HG03097 (cell line): ENCODE measurements around the gene ZNF207.
"Not testable (repeated sequence)": the region's sequence is repeated elsewhere in the genome, so short reads cannot be mapped to it uniquely, and the experiment has no call there.

Source experiments
- ATAC-seq: cut with Tn5 transposase; IDR thresholded peaks from one replicate; pipeline ENCODE4 v1.9.1; 2021; ENCODE audit not compliant: unreplicated experiment, low FRiP score

ZNF207 gene

DNA sequence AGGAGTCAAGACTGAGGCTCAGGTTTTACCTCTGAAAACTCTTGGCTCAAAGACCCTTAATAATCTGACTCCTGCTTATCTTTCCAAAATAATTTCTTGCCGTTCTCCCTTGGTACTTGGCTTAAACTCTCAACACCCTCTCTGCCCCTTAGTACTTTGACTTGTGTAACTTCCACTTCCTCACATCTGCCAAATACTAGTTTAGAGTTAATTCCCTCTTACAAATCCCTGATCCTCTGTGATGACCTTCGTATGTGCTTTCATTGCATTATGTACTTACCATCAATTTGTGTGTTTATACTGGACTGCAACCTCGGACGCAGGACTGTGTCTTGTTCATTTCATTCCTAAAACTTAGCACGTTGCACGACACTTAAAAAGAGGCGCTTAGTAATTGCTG is 35.2 kb downstream of the ZNF207 start:
- ATAC-seq = no peak

DNA sequence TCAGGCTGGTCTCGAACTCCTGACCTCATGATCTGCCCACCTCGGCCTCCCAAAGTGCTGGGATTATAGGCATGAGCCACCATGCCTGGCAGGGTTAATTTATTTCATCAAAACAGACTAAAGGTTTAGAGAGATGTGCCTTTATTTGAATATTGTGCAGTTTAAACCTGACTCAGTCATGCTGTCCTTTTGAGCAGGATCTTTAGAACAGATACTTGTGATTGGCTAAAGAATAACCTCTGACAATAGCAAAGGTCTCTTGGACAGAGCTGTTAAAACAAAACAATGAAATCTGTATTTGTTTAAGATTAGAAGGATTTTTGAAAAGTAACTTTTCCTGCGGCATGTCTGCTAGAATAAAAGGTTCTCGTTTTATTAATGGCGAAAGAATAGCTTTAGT is 36.0 kb downstream of the ZNF207 start:
- ATAC-seq = no peak

DNA sequence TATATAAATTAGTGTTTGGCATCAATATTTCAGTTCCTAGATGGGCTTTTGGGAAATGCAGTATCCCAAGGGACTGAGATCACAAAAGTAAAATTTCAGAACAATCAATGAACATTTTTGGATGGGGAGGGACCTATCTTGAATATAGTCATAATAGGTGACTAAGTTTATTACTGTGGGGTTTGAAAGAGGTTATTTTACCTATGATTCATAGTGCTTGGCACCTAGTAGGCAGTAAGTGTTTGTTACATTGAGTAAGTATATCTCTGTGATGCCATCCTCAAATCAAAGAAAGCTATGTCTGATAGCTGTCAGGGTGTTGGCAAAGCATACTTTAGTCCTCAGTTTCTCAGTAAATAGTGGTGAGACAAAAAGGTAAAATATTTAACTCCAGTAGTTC is 36.9 kb downstream of the ZNF207 start:
- ATAC-seq = no peak

DNA sequence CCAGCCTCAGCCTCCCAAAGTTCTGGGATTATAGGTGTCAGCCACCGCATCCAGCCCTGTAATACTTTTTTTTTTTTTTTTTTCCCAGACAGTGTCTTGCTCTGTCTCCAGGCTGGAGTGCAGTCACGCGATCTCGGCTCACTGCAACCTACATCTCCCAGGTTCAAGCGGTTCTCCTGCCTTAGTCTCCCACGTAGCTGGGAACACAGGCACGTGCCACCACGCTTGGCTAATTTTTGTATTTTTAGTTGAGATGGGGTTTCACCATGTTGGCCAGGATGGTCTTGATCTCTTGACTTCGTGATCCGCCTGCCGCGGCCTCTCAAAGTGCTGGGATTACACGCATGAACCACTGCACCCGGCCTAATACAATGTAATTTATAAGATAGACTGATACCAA is 38.2 kb downstream of the ZNF207 start:
- not testable (repeated sequence) for ATAC-seq

- no peak for ATAC-seq
Measured at GRCh38 chr17:32388613-32389459, 38.9 kb downstream of the ZNF207 start.

- ATAC-seq = no peak
Measured at GRCh38 chr17:32393904-32394303, 43.9 kb downstream of the ZNF207 start.

DNA sequence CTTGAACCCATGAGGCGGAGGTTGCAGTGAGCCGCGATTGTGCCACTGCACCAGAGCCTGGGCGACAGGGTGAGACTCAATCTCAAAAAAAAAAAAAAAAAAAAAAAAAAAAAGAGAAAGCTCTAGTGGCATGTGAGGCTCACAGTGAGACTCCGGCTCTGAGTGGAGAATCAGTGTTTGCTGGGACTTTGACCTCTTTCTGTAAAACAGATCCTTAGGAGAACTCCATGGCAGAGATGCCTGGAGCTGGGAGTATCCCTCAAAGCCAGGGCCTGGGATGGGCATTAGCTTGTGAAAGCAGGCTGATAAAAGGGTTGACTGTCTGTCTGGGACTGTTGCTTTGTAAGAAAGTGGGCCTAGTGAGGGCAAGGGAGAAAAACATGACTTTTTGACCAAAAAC is 46.4 kb downstream of the ZNF207 start:
- ATAC-seq = no peak

GRCh38 chr17:32398946-32399345 is 49.0 kb downstream of the ZNF207 start:
- ATAC-seq = no peak

DNA sequence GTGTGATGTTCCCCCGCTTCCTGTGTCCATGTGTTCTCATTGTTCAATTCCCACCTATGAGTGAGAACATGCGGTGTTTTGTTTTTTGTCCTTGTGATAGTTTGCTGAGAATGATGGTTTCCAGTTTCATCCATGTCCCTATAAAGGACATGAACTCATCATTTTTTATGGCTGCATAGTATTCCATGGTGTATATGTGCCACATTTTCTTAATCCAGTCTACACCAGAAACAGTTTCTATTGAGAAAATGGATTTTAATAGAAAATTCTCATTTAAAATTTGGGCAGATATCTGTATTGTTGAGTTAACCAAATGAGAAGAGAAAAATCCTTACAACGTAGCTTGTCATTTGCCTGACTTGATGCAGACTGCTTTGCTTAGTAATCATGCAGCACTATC is 60.1 kb downstream of the ZNF207 start:
- ATAC-seq = not testable (repeated sequence)

GRCh38 chr17:32426894-32427293 is 76.9 kb downstream of the ZNF207 start:
- ATAC-seq = no peak

- ATAC-seq = no peak
Measured at GRCh38 chr17:32429598-32429997, 79.6 kb downstream of the ZNF207 start.
